Middle frontal gyrus (tissue), 1 donor: ENCODE measurements around the gene PPP1R3E.
"Not testable (repeated sequence)": the region's sequence is repeated elsewhere in the genome, so short reads cannot be mapped to it uniquely, and the experiment has no call there.

ENCODE experiments used
- DNase-seq: peaks from one replicate; pipeline ENCODE4 v3.0.0-alpha.2; 2015; ENCODE audit warnings: low spot score; ENCODE audit errors: extremely low spot score

The PPP1R3E gene

DNA sequence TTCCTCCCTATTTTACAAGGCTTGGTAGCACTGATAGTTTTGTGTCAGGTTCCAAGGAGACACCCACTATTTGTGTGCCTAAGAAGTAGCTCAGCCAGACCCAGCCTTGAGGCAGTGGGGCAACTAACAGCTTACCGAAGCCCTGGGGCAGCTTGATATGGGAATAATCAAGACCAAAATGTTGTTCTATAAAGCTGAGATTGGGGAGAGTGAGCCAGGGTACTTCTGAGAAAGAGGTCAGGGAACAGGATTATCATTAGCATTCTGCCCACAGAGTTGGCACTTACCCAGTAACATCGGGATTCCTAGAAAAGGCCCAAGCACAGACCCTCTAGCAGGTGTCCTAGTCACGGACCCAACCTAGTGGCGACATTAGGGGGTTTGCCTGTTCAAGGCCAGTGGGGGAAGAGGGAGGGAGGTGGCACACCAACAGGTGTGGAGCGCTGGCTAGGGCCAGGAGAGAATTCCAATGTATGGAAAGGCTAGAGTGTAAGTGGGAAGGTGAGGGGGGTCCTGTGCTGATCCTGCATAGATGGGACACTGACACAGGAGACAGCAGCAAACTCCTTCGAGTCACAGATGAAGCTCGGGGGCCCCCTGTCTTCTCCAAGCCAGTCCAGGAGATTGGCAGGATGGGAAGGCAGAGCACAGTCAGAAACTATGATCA, 4.9 kb downstream of the PPP1R3E start:
- no peak for DNase-seq

DNA sequence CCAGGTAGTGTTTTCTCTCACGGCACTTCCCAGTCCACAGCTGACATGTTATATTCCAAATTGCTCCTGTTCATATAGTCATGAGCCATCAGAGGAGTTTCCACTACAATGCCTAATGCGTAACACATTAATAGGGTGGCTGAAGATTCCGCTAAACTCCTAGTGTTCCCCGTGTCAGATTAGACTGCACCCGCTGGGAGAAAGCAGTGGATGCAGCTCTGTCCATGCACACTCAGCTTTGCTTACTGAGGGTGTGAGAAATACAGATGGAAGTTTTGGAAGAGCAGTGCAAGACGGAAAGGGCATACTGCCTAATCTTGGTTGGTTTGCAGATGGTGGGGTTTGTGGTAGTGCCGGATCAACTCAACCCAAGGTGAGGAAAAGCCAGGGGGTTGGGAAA, 5.6 kb downstream of the PPP1R3E start:
- DNase-seq: no peak

DNA sequence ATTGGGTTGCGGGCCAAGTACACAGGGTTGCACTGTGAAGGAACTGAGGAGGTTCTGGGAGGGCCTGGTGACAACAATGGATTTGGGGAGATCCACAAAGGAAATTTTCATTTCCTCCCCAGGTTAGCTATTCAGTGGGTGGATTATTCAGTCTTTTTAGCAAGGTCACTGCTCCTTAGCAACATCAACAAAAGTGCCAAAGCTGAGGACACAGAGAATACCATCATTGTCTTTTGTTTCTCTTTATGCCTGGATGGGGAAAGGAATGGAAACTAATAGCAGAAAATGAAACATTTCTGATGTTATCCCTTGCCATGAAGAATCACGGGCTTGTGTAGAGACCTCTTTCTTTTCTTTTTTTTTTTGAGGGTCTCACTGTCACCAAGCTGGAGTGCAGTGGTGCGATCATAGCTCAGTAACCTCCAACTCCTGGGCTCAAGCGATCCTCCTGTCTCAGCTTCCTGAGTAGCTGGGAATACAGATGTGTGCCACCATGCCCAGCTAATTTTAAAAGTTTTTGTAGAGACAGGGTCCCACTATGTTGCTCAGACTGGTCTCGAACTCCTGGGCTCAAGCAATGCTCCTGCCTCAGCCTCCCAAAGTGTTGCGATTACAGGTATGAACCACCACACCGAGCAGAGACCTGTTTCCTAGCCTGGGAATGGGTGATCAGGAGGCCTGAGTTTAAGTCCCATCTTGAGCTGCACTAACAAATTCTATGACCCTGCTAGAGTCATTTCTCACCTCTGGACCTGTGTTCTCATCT, 6.5 kb downstream of the PPP1R3E start:
- DNase-seq: no peak

DNA sequence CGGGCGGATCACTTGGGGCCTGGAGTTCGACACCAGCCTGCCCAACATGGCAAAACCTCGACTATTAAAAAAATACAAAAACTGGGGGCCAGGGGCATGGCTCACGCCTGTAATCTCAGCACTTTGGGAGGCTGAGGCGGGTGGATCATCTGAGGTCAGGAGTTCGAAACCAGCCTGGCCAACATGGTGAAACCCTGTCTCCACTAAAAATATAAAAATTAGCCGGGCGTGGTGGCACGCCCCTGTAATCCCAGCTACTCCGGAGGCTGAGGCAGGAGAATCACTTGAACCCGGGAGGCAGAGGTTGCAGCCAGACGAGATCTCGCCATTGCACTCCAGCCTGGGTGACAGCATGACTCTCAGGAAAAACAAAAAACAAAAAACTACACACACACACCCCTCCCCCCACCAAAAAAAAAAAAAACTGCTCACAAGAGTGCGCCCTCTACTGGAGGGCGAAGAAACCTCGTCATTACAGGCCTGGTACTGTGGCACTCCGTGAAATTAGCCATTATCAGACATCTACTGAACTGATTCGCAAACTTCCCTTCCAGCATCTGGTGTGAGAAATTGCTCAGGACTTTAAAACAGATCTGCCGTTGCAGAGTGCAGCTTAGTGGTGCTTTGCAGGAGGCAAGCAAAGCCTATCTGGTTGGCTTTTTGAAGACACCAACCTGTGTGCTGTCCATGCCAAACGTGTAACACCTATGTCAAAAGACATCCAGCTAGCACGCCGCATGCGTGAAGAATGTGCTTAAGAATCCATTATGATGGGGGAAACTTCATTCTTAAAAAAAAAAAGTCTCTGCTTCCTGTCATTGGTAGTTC, 7.7 kb downstream of the PPP1R3E start:
- DNase-seq: peak; percentile 26

DNA sequence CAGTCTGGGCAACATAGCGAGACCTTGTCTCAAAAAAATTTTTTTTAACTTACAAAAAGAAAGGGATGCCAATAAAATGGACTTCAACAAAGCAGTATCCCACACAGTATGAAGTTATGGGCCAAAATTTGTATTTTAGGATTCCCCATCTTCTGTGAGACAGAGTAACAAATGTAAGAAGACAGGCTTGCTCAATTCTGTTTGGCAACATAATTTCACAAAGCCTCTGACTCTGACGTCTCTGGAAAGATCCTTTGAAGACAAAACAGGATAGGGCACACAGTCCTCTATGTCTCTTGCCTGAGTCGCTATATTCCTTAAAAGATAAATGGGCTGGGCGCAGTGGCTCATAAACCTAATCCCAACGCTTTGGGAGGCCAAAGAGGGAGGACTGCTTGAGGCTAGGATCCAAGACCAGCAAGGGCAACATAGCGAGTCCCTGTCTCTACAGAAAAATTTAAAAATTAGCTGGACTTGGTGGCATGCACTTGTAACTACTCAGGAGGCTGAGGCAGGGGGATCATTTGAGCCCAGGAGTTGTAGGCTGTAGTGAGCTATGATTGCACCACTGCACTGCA, 15.7 kb downstream of the PPP1R3E start:
- DNase-seq: no peak

DNA sequence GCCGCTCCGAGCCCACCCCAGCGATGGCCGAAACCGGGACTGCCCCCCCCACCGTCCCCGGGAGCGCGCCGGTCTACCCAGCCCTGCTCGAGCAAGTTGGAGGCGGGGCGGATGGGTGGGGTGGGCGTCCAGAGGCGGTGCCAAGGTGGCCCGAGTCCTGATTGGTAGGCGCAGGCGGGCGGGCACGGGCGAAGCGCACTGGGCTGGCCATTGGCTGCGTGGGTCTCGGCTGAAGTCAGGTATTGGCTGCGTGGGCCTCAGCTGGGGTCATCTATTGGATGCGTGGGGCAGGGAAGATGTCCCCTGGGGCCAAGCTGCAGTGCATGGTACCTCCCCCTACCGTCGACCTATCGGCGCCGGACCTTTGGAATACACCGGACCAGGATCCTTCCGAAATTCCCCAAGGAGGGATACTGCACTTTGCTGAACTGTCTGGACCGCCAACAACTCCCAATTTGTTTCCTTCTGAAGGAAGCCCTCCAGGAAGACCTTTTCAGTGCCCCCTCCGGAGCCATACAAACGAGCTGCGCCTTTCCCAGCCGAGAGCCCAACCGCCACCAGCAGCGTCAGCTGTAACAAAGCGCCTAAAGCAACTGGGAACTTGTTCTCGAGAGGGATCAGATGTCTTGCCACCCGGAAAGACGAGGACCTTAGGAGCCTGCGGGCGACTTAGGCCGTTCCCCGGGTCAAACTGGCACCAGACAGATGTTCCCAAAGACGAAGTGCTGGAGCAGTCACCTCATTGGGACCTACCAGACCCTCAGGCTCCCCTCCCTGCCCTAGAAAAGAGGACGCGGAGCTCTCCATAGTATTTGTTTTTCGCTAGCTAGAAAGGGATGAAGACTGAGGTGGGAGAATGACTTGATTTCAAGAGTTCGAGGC, 16.4 kb downstream of the PPP1R3E start, which contains the start of gene HOMEZ:
Gene HOMEZ (minus strand): TSS at position 113 of the 882 bp plus-strand sequence. CDS start 180 bp downstream, outside the sequence.
- peak; percentile 95 for DNase-seq

DNA sequence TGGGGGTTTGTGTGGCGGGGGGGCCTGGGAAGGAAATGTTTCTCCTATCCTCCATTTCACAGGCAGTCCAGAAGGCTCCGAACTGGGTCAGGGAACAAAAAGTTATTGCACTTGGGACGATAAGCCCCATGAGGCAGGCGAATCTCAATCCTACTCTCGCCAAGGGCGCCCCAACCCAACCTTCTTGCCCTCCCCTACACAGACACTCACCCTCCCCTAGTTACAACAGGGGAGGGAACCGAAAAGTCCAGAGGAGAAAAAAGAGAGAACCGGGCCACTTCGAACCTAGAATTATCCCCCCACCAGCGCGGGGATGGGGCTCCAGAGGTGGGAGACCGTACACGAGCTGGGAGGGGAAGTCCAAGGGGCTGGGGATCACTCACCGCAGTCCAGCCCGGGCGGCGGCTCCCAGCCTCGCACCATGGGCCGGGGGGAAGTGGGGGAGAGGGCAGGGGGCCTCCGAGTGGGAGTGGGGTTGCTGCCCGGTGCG, 17.1 kb downstream of the PPP1R3E start:
- DNase-seq: no peak

DNA sequence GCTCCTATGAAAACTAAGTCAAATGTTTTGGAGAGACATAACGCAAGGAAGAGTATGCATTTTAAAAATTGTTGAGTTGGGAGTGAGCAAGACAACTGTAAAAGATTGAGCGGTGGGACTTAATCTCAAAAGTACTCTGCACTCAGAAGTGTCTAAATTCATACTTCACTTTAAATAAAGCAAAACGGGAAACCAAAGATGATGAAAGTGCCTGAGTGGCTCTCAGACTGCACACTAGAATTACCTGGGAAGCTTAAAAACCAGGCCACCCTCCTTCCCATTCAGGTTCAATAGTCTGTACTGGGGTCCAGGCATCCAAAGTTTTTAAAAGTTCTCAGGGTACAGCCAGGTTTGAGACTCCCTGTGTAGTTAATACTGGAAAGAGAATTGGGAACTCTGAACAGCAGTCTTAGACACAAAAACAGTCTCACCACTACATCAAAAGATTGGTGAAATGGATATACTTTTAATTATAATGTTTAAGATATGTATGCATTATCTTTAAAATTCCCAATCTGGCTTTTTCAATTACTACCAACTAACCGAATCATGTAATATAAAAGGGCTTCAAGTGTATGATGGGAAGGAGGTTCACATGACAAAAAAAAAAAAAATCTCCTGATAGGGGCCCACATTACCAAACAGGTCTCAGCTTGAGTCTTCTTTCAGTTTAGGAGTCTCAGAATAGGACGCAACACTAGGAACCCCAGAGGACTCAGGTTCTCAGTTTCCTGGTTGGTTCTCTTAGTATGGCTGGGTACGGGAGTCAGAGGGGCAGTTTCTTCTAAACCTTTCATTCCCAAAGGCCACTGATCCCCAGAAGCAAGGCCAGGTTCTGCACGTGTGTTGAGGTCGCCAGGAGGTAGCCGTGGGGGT, 17.8 kb downstream of the PPP1R3E start:
- no peak for DNase-seq

DNA sequence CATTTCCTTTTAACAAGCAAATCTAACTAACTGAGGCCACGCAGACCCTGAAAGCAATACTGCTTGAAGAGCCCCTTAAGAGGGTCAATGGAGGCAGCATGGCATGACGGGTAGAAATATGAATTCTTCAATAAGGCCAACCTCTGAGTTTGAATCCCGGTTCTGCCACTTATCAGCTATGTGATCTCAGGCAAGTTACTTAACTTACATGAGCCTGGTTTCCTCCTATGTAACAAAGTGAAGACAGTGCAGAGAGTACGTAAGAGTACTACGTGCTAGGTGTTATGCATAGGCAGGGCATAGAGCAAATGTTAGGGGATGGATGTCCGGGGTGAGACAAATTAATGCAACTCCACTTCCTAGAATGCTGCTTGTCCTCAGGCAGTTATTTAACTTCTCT, 21.4 kb downstream of the PPP1R3E start:
- DNase-seq: no peak

DNA sequence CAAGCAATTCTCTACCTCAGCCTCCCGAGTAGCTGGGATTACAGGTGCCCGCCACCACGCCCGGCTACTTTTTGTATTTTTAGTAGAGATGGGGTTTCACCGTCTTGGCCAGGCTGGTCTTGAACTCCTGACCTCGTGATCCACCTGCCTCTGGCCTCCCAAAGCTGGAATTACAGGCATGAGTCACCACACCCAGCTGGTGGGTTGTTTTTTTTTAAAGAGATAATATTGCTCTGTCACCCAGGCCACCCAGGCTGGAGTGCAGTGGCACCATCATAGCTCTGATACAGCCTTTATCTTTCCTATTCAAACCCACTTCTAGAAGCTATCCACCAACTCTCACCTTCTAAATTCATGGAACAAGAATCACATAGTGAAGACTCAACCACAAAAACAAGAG, 24.7 kb downstream of the PPP1R3E start:
- DNase-seq: not testable (repeated sequence)

DNA sequence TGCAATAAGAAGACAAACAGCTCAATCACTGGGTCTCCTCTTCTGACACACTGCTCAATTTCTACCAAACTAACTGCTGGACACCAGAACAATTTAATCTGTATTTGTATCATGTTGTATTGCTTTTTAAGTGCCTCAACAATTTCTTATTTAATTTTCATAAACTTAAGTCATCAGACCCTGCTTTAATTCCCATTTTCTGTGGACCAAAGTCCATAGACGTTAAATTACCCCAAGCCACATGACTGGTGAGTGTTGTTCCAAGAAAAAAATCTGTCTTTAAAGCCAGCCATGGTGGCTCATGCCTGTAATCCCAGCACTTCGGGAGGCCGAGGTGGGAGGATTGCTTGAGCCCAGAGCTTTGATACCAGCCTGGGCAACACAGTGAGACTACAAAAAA, 25.5 kb downstream of the PPP1R3E start:
- DNase-seq: no peak

DNA sequence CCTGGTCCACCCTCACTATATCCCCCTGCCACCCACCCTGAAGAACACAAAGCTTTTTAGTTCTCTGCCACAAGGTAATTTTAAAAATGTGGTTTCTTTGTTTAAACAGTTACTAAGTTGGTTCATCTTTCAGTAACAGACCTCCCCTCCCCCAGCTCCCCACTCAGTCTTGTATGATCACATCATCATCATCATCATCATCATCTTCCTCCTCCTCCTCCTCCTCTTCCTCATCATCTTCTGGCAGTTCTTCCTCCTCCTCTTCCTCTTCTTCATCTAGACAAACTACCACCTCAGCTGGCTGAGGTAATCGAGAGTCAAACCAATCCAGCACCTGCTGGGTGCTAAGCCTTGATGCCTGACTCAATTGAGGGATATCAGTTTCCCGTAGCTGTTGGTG, 27.2 kb downstream of the PPP1R3E start:
- no peak for DNase-seq

DNA sequence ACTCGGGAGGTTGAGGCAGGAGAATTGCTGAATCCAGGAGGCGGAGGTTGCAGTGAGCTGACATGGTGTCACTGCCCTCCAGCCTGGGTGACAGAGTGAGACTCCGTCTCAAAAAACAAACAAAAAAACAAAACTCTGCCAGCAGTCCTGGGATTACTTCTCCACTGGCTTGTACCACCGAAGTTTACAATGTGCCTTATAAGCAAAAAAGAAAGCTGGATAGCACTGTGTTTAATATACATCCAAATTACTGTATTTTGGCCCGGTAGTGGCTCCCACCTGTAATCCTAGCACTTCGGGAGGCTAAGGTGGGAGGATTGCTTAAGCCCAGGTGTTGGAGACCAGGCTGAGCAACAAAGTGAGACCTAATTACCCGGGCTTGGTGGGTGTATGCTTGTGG, 33.5 kb downstream of the PPP1R3E start:
- no peak for DNase-seq

DNA sequence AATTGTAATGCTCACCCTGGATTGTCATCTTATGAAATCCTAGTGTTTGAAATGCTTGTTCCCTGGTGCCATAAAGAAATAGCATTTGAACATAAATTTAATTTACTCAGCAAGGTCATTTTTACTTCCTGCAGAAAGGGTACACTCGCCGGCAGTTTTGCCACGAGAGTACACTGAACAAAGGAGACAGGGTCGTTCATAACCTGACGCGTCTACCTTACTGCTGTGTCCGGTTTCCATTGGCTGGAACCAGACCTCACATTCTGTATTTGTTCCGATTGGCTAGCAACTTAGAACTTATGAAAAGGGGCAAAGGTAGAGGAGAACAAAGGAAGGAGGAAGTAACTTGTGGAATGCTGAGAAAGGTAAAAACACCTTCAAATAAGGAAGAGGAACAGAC, 41.8 kb downstream of the PPP1R3E start:
- DNase-seq: not testable (repeated sequence)

DNA sequence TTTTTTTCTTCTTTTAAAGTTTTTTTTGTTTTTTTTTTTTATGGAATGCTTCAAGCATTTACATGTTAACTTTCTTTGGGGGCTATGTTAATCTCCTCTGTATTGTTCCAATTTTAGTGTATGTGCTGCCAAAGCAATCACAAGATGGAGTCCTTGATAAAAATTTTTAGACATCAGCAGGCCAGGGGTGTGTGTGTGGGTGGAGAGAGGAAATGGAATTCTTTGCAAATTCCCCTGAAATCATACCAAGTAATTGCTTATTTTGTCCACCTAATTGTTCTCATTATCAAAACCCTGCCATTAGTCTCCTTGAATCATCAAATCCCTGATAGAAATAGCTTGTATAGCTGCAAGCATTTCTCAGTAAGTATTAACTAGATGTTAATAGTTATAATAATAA, 43.2 kb downstream of the PPP1R3E start:
- DNase-seq: no peak

DNA sequence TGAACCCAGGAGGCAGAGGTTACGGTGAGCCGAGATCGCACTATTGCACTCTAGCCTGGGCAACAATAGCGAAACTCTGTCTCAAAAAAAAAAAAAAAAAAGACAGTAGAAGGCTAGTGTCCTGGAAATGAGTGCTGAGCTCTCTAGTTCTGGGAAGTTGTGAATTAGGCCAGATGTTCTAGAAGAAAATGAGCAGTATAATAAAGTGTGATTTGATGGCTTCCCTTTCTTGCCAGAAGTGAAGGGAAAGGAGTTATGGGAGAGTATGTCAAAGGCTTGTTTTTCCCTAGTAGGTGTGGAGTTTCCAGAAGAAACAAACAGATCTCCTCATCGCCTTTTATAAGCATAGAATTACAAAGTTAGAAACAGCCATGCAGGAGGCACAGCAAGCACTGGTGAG, 44.4 kb downstream of the PPP1R3E start:
- DNase-seq: no peak

DNA sequence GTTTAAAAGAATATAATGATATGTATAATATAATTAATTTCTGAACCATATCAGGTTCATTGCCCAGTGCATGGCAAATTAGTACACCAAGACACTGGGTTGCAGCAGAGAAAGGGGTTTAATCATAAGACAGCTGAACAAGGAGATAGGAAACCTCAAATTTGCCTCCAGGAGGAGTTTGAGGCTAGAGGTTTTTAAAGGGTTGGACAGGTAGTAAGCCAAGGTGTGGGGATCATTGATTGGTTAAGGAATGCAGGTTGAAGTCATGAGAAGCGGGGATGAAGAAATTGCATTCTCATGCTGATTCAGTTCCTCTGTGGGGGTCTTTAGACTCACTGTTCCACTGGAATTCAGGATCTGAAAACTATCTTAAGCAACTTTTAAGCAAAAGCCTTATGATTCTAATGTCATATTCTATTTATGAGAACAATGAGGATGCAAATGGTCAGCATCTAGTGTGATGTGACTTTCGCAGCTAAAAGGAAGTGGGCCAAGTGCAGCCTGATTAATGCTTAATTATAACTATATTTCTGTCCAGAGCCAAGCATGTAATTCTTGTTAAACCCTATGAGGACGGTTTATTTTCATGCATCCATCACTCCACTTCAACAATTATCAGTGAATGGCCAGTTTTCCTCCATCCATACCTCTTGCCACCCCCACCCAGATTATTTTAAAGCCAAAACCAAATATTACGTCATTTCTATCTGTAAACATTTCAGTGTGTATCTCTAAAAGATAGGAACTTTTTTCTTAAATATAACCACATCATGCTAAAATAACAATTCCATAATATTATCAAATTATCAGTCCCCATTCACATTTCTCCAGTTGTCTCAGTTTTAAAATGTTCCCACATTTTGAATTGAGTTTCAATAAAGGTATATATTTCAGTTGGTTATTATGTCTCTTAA, 50.0 kb downstream of the PPP1R3E start:
- no peak for DNase-seq

DNA sequence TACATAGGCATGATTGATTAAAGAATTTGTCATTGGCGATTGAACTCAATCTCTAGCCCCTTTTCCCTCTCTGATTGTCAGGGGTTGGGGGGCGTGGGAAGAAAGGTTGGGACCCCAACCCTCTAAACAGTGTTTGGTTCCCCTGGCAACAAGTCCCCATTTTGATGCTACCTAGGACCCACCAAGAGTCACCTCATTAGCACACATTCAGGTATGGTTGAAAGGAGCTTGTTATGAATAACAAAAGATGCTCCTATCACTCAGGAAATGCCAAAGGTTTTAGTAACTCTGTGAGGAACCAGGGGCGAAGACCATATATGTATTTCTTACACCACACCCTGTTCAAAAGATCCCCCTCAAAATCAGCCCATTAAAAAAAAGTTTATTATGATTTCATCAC, 50.7 kb downstream of the PPP1R3E start:
- no peak for DNase-seq
